HG03175 (cell line): Measurements from ENCODE around the gene APCDD1L.
"Not testable (repeated sequence)": the region's sequence is repeated elsewhere in the genome, so short reads cannot be mapped to it uniquely, and the experiment has no call there.

Experiments
- ATAC-seq: cut with Tn5 transposase; IDR thresholded peaks from one replicate; pipeline ENCODE4 v1.9.1; 2021; ENCODE audit warnings: mild to moderate bottlenecking, moderate library complexity; ENCODE audit not compliant: unreplicated experiment

The APCDD1L gene

DNA sequence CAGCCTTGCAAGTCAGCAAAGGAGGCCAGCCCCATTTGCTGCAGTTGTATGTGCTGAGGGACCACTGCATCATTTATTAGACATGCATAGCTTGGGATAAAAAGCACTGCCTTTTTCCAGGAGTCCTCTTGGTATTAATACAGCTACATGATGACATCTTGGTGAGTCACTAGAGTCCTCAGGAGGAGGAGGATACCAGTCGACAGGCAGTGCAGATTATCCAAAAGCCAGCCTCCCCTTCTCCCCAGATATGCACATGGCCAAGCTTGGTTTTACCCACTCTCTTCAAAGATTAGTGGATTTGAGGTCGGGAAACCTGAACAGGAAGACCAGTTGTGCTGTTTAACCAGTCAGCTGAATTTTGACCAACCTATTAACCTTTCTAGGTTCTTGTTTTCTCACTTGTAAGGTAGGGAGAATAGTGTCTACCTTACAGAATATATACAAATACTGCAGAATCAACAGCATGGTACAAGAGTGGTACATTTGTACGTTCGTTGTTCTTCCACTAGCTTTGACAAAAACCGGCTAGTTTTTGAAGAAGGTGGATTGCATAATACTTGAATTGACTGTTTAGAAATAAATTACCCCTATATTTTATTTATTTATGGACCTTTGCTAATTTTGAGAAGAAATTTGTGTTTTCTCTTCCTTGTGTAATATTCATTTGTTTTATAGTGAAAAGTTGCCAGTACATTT, 94.3 kb downstream of the APCDD1L start:
- no peak for ATAC-seq

- no peak for ATAC-seq
Measured at GRCh38 chr20:58418949-58419748, 96.0 kb downstream of the APCDD1L start.

GRCh38 chr20:58417438-58417837, 97.8 kb downstream of the APCDD1L start:
- no peak for ATAC-seq

GRCh38 chr20:58416835-58417234, 98.4 kb downstream of the APCDD1L start:
- no peak for ATAC-seq

GRCh38 chr20:58416057-58416456, 99.1 kb downstream of the APCDD1L start:
- ATAC-seq = no peak

- ATAC-seq = not testable (repeated sequence)
Measured at GRCh38 chr20:58414786-58415185, 100.4 kb downstream of the APCDD1L start.

- ATAC-seq = not testable (repeated sequence)
Measured at GRCh38 chr20:58414216-58414615, 101.0 kb downstream of the APCDD1L start.
